GM06990 (cell line): ENCODE data around the gene SNX19.

ENCODE experiments used
- DNase-seq: peaks from one replicate; pipeline ENCODE4 v3.0.0-alpha.2; 2011; ENCODE audit not compliant: insufficient read length; ENCODE audit errors: extremely low read depth
- H3K27me3 ChIP-seq: replicated peaks from 2 replicates; pipeline ENCODE4 v1.6.0; 2011; ENCODE audit warnings: low read length; ENCODE audit not compliant: control insufficient read depth, insufficient read depth
- H3K36me3 ChIP-seq: 2 replicates; pipeline ENCODE4 v1.5.1; 2011; ENCODE audit warnings: low read length; ENCODE audit not compliant: control insufficient read depth, insufficient read depth
- H3K4me3 ChIP-seq: replicated peaks from 2 replicates; pipeline ENCODE4 v1.5.1; 2011; ENCODE audit warnings: low read depth, mild to moderate bottlenecking, control low read depth, low read length
- TF ChIP-seq, protein P1 (sequence below): IDR thresholded peaks from 2 replicates; pipeline ENCODE4 v1.5.1; 2011; ENCODE audit warnings: low read length, control low read depth, mild to moderate bottlenecking, inconsistent platforms; ENCODE audit not compliant: insufficient read depth, poor library complexity, severe bottlenecking

The SNX19 gene, protein sequence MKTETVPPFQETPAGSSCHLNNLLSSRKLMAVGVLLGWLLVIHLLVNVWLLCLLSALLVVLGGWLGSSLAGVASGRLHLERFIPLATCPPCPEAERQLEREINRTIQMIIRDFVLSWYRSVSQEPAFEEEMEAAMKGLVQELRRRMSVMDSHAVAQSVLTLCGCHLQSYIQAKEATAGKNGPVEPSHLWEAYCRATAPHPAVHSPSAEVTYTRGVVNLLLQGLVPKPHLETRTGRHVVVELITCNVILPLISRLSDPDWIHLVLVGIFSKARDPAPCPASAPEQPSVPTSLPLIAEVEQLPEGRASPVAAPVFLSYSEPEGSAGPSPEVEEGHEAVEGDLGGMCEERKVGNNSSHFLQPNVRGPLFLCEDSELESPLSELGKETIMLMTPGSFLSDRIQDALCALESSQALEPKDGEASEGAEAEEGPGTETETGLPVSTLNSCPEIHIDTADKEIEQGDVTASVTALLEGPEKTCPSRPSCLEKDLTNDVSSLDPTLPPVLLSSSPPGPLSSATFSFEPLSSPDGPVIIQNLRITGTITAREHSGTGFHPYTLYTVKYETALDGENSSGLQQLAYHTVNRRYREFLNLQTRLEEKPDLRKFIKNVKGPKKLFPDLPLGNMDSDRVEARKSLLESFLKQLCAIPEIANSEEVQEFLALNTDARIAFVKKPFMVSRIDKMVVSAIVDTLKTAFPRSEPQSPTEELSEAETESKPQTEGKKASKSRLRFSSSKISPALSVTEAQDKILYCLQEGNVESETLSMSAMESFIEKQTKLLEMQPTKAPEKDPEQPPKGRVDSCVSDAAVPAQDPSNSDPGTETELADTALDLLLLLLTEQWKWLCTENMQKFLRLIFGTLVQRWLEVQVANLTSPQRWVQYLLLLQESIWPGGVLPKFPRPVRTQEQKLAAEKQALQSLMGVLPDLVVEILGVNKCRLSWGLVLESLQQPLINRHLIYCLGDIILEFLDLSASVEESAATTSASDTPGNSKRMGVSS

DNA sequence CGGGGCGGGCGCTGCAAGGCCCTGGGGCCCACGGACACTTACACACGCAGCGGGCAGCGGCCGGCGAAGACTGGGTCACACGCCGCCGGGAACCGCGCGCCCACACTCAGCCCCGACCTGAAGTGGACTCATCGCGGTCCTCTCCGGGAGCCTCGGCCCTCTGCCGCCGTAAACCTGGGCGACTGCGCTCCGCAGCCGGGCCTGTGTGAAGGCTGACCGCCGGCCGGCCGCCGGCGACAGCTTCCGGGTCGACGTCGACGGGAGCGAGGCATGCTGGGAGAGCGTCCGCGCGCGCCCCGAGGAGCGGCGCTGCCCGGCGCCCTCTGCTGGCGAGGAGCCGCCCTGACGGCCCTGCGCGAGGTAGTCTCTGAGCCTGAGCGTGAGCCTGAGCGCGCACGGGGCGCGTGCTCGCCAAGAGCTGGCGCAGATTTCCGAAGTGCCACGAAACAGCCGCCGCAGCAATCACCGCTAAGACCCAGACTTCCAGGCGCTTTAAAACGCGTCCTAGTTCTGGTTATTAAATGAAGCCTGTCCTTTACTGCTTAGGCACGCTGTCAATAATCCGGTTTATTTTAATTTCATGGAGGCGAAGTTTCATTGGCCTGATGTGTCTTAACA is at the start of gene SNX19:
Gene SNX19, minus strand, starts transcription at position 242 of the 618 bp plus-strand sequence. CDS start 540 bp downstream, outside the sequence.
- H3K36me3 ChIP-seq, result peaks cover 7% of the 10 kb centered on the region; the same call in 1 of the 2 replicates
- H3K4me3 ChIP-seq, result peak within 1 kb of the TSS; percentile 97
- no peaks in the 10 kb centered on the region for H3K27me3 ChIP-seq
- TF ChIP-seq, protein P1, sequence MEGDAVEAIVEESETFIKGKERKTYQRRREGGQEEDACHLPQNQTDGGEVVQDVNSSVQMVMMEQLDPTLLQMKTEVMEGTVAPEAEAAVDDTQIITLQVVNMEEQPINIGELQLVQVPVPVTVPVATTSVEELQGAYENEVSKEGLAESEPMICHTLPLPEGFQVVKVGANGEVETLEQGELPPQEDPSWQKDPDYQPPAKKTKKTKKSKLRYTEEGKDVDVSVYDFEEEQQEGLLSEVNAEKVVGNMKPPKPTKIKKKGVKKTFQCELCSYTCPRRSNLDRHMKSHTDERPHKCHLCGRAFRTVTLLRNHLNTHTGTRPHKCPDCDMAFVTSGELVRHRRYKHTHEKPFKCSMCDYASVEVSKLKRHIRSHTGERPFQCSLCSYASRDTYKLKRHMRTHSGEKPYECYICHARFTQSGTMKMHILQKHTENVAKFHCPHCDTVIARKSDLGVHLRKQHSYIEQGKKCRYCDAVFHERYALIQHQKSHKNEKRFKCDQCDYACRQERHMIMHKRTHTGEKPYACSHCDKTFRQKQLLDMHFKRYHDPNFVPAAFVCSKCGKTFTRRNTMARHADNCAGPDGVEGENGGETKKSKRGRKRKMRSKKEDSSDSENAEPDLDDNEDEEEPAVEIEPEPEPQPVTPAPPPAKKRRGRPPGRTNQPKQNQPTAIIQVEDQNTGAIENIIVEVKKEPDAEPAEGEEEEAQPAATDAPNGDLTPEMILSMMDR, result peak; percentile 69
- peak; percentile 95 for DNase-seq

DNA sequence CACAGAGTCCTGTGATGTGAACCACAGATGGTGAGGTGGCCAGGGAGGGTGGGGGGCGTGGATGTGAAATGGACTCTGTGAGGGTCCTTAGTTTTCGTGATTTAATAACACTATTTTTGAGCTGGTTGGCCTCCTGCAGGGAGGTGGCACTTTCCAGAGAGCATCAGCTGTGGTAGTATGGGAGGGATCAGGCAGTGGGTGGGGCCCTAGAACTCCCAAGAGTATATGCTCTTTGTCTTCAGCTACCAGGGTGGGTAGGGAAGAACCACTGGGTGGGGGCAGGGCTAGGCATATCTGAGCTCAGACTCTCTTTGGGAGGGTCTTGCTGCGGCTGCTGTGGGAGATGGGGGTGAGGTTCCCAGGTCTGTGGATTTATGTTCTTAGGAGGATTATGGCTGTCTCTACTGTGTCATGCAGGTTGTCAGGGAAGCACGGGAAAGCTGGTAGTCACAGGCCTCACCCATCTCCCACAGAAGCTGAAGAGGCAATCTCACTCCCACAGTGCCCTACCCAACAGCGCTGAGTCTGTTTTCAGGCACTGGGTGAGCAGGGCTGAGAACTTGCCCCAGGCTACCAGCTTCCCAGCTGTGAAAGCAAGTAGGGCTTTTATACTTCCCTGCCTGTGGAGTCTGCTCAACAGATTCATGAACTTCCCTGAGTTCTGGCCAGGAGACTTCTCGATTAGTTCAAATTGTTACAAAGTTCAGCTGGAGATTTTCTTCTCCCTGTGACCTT is 47.9 kb upstream of the SNX19 start:
- Histone ChIP-seq H3K4me3 (no peak overlapping the region), H3K27me3 (no peaks in the 10 kb centered on the region), H3K36me3 (no peaks in the 10 kb centered on the region)
- TF ChIP-seq, protein P1, result no peak
- DNase-seq, result no peak

DNA sequence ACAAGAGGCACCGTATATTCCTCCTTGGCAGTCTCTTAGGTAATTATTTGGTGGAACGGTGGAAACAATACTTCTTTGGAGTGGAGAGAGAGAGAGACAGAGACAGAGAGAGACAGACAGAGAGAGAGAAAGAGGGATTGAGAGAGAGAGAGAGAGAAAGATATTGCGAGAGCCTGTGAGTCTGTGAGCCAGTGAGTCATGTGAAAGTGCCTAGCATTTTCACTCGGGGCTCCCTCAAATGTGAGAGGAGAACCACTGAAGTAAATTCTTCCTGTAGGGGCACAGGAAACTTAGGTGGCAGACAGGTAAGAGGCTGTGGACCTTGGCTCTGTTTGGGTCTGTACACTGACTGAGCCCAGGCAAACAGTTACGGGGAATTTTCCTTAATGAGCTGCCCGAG is 31.6 kb upstream of the SNX19 start:
- TF ChIP-seq, protein P1, result no peak
- Histone ChIP-seq H3K36me3 (no peaks in the 10 kb centered on the region), H3K27me3 (no peaks in the 10 kb centered on the region; the same call in 1 of the 2 replicates), H3K4me3 (no peak overlapping the region)
- DNase-seq, result no peak

DNA sequence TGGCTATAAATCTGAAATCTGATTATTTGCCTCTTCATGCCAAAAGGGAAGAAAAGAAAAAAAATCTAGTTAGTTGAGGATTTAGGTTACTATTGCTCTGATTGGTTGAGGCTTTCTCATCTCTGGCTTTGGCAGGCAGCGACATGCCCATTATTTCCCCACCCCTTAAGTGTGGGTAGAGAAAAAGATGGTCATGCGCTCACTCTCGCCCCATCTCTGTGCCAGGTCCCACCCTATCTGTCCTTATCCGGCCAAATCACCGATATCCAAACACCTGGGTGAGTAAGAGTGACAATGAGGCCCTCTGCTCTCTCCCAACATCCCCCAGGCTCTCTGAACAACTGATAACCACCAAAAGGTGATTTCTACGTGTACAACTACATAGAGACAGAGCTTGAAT is 31.2 kb upstream of the SNX19 start:
- TF ChIP-seq, protein P1, result no peak
- DNase-seq, result no peak
- no peaks in the 10 kb centered on the region for H3K36me3 ChIP-seq
- H3K27me3 ChIP-seq, result no peaks in the 10 kb centered on the region; the same call in 1 of the 2 replicates
- H3K4me3 ChIP-seq, result no peak overlapping the region

DNA sequence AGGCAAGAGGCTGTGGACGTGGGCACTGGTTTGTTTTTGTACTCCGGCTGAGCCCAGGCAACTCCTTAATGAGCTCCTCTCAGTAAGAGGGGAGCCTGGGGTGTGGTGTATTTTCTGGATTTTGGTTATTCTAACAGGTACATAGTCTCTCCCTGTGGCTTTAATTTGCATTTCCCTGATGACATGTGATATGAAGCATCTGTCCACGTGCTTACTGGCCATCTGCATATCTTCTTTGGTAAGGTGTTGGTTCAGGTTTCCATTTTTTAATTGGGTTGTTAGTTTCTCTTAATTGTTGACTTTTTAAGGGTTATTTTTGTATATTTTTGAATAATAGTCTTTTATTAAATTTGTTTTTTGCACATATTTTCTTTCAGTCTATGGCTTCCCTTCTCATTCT is 30.8 kb upstream of the SNX19 start:
- H3K36me3 ChIP-seq, result no peaks in the 10 kb centered on the region
- TF ChIP-seq, protein P1, result no peak
- H3K4me3 ChIP-seq, result no peak overlapping the region
- DNase-seq, result no peak
- H3K27me3 ChIP-seq, result no peaks in the 10 kb centered on the region; the same call in 1 of the 2 replicates
